ENCODE results near the gene USP9X.
"Not testable (repeated sequence)": the region's sequence is repeated elsewhere in the genome, so short reads cannot be mapped to it uniquely, and the experiment has no call there.

The USP9X gene

DNA sequence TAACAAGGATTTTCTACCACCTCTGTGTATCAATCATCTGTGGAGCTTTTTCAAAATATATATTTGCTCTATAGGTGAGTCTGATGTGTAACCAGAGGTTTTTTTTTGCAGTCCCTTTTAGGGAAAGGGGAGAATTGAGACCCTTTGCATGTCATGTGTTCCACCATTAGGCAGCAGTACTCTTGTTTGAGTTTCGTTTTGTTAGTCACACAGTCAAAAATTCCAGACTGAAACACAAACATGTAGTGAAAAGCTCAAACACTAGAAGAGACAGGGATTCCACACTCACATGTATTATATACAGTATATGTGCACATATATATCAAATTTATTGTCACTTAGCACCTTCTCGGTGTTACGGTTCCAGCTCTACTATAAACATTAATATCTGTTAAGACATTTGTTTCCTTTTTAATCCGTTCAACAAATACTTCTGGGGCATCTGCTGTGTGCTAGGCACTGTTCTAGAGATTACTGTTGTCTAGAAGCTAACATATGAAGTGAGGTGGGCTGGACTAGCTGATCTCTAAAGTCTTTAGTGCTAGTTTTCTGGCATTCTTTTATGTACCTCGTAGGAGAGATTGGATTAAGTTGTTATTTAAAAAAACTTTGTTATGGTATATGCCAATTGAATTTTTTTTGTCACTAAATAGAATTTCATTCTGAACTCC, 5.5 kb downstream of the USP9X start:
- H3K9ac ChIP-seq (ENCODE audit: low read depth, low read length) = peak overlapping the region; percentile 48; the same call in 1 of the 2 replicates

DNA sequence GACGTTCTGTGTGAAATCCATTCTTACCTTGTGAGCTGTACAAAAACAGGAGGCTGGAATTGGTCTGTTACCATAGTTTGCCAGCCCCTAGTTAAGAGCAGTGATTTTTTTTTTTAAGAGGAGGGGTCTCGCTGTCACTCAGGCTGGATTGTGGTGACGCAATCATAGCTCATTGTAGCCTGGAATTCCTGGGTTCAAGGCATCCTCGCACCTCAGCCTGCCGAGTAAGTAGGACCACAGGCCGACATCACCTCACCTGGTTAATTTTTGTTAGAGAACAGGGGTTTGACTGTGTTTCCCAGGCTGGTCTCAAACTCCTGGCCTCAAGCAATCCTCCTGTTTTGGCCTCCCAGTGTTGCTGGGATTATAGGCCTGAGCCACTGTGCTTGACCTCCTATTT, 7.5 kb downstream of the USP9X start:
- Histone ChIP-seq H3K9me3 (ENCODE audit: insufficient read depth, low read depth, low read length) (no peaks in the 10 kb centered on the region), H3K4me1 (ENCODE audit: insufficient read depth, low read length) (peaks cover 23% of the 10 kb centered on the region), H3K9ac (ENCODE audit: low read depth, low read length) (no peak overlapping the region), H3K27ac (ENCODE audit: low read length) (no peak overlapping the region), H3K36me3 (ENCODE audit: insufficient read depth, low read depth, low read length) (peaks cover 56% of the 10 kb centered on the region), H3K4me3 (ENCODE audit: low read length) (peak overlapping the region; percentile 97), H3K27me3 (ENCODE audit: insufficient read depth, low read length) (no peaks in the 10 kb centered on the region)

More for the DNA sequence above, 5.5 kb downstream of the USP9X start:
- H3K36me3 ChIP-seq (ENCODE audit: insufficient read depth, low read depth, low read length) = peaks cover 61% of the 10 kb centered on the region
- H3K27me3 ChIP-seq (ENCODE audit: insufficient read depth, low read length) = no peaks in the 10 kb centered on the region
- H3K27ac ChIP-seq (ENCODE audit: low read length) = no peak overlapping the region
- peaks cover 22% of the 10 kb centered on the region for H3K4me1 ChIP-seq (ENCODE audit: insufficient read depth, low read length)
- H3K9me3 ChIP-seq (ENCODE audit: insufficient read depth, low read depth, low read length) = no peaks in the 10 kb centered on the region
- peak overlapping the region; percentile 97 for H3K4me3 ChIP-seq (ENCODE audit: low read length)

GRCh38 chrX:41095174-41095573, 9.9 kb downstream of the USP9X start:
- no peak overlapping the region for H3K27ac ChIP-seq (ENCODE audit: low read length)
- no peaks in the 10 kb centered on the region for H3K9me3 ChIP-seq (ENCODE audit: insufficient read depth, low read depth, low read length)
- H3K27me3 ChIP-seq (ENCODE audit: insufficient read depth, low read length) = no peaks in the 10 kb centered on the region
- no peak overlapping the region for H3K9ac ChIP-seq (ENCODE audit: low read depth, low read length)
- H3K4me1 ChIP-seq (ENCODE audit: insufficient read depth, low read length) = peaks cover 23% of the 10 kb centered on the region
- peaks cover 38% of the 10 kb centered on the region for H3K36me3 ChIP-seq (ENCODE audit: insufficient read depth, low read depth, low read length)
- H3K4me3 ChIP-seq (ENCODE audit: low read length) = peak overlapping the region; percentile 8; the same call in 1 of the 2 replicates

DNA sequence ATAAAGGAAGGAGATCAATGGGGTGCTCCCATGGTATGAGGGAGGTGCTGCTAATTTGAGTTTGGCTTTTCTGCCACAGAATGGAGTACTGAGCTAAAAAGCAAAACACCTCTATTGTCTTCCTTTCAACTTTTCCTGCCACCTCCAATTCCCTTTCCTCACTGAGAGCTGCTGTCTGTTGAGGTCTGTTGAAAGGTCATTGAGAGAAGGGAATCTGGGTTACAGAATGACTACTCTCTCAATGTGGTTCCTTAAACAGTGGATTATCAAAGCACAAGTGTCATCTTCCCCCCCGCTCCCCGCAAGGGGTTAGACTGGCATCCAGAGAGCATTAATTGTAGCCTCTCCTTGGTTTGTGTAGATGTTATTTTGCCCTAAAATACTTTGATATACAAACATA, 10.7 kb downstream of the USP9X start:
- Histone ChIP-seq H3K27ac (ENCODE audit: low read length) (no peak overlapping the region), H3K4me3 (ENCODE audit: low read length) (peak overlapping the region; percentile 33; the same call in 1 of the 2 replicates), H3K4me1 (ENCODE audit: insufficient read depth, low read length) (peaks cover 16% of the 10 kb centered on the region), H3K36me3 (ENCODE audit: insufficient read depth, low read depth, low read length) (peaks cover 31% of the 10 kb centered on the region), H3K9ac (ENCODE audit: low read depth, low read length) (no peak overlapping the region), H3K27me3 (ENCODE audit: insufficient read depth, low read length) (no peaks in the 10 kb centered on the region), H3K9me3 (ENCODE audit: insufficient read depth, low read depth, low read length) (no peaks in the 10 kb centered on the region)

DNA sequence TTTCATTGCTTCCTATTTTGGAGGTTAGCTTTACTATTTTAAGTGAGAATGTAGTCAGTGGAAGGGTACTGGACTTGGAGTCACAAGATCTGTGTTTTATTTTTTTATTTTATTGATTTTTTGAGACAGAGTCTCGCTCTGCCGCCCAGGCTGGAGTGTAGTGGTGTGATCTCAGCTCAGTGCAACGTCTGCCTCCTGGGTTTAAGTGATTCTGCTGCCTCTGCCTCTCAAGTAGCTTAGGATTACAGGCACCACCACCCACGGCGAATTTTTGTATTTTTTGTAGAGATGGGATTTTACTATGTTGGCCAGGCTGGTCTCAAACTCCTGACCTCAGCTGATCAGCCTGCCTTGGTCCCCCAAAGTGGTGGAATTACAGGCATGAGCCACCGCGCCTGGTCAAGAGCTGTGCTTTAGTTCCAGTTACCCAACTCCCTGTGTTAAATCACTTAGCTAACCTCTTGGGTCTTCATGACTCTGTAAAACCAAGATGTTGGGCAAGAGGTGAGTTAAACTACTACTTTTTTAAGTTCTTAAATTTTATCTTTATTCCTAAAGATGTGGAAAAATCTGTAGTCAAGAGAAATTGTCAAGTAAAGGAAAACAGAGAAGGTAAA, 11.2 kb downstream of the USP9X start:
- H3K27me3 ChIP-seq (ENCODE audit: insufficient read depth, low read length) = no peaks in the 10 kb centered on the region
- H3K27ac ChIP-seq (ENCODE audit: low read length) = no peak overlapping the region
- peaks cover 12% of the 10 kb centered on the region for H3K4me1 ChIP-seq (ENCODE audit: insufficient read depth, low read length)
- H3K9ac ChIP-seq (ENCODE audit: low read depth, low read length) = no peak overlapping the region
- peak overlapping the region; percentile 33; the same call in 1 of the 2 replicates for H3K4me3 ChIP-seq (ENCODE audit: low read length)
- H3K36me3 ChIP-seq (ENCODE audit: insufficient read depth, low read depth, low read length) = peaks cover 26% of the 10 kb centered on the region
- no peaks in the 10 kb centered on the region for H3K9me3 ChIP-seq (ENCODE audit: insufficient read depth, low read depth, low read length)

DNA sequence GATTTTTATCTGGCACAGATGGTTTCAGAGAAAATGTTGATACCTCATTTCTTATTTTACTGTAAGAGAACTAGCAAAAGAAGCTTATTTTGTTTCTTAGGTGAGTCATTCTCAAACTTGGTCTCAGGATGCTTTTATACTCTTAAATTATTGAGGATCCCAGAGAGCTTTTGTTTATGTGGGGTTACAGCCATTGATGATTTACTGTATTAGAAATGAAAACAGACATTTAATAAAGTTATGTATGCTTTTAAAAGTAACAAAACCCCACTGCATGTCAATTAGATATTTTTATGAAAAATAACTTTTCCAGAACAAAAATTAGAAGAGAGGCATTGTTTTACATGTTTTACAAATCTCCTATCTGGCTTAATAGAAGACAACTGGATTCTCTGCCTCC, 12.1 kb downstream of the USP9X start:
- Histone ChIP-seq H3K27me3 (ENCODE audit: insufficient read depth, low read length) (no peaks in the 10 kb centered on the region), H3K9ac (ENCODE audit: low read depth, low read length) (no peak overlapping the region), H3K36me3 (ENCODE audit: insufficient read depth, low read depth, low read length) (peaks cover 17% of the 10 kb centered on the region), H3K4me3 (ENCODE audit: low read length) (no peak overlapping the region), H3K4me1 (ENCODE audit: insufficient read depth, low read length) (peaks cover 12% of the 10 kb centered on the region), H3K27ac (ENCODE audit: low read length) (no peak overlapping the region), H3K9me3 (ENCODE audit: insufficient read depth, low read depth, low read length) (no peaks in the 10 kb centered on the region)

DNA sequence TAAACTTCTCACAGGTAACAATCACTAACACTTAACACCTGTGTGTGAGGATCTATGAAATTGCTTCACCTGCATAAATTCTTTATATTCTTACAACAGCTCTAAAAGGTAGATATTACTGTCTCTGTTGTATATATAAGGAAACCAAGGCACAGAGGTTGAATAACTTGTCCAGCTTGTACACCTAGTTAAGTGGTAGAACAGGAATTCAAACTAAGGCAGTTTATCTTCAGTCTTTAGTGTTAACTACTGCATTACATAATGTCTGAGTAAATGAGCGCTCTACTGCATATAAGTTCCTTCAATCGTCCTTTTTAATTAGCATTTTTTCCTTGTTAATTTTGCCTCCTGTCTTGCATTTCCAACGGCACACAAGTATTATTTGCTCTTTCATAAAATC, 15.0 kb downstream of the USP9X start:
- H3K4me1 ChIP-seq (ENCODE audit: insufficient read depth, low read length) = peaks cover 9% of the 10 kb centered on the region

DNA sequence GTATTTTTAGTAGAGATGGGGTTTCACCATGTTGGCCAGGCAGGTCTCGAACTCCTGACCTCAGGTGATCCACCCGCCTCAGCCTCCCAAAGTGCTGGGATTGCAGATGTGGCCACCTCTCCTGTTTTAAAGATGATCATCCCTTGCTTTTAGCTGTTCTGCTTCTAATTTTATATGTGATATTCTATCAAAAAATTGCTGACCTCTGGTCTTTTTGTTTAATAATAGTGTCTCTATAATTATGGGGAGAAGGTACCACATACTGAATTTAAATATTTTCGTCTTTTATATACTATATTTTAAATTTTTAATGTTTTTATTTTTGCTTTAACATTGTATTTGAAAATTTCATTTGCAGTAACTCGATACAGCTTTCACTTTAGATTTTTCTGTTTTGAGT, 15.6 kb downstream of the USP9X start:
- Histone ChIP-seq H3K27ac (ENCODE audit: low read length) (no peak overlapping the region), H3K4me1 (ENCODE audit: insufficient read depth, low read length) (peaks cover 7% of the 10 kb centered on the region; the same call in 1 of the 2 replicates), H3K36me3 (ENCODE audit: insufficient read depth, low read depth, low read length) (peaks cover 4% of the 10 kb centered on the region; the same call in 1 of the 2 replicates), H3K4me3 (ENCODE audit: low read length) (no peak overlapping the region), H3K9ac (ENCODE audit: low read depth, low read length) (no peak overlapping the region), H3K27me3 (ENCODE audit: insufficient read depth, low read length) (no peaks in the 10 kb centered on the region), H3K9me3 (ENCODE audit: insufficient read depth, low read depth, low read length) (no peaks in the 10 kb centered on the region)

More for the DNA sequence above, 15.0 kb downstream of the USP9X start:
- peaks cover 4% of the 10 kb centered on the region; the same call in 1 of the 2 replicates for H3K36me3 ChIP-seq (ENCODE audit: insufficient read depth, low read depth, low read length)
- no peak overlapping the region for H3K27ac ChIP-seq (ENCODE audit: low read length)
- H3K27me3 ChIP-seq (ENCODE audit: insufficient read depth, low read length) = no peaks in the 10 kb centered on the region
- no peak overlapping the region for H3K4me3 ChIP-seq (ENCODE audit: low read length)
- no peak overlapping the region for H3K9ac ChIP-seq (ENCODE audit: low read depth, low read length)
- no peaks in the 10 kb centered on the region for H3K9me3 ChIP-seq (ENCODE audit: insufficient read depth, low read depth, low read length)

- Histone ChIP-seq H3K4me3 (ENCODE audit: low read length) (peak overlapping the region; percentile 18; the same call in 1 of the 2 replicates), H3K27me3 (ENCODE audit: insufficient read depth, low read length) (no peaks in the 10 kb centered on the region), H3K36me3 (ENCODE audit: insufficient read depth, low read depth, low read length) (peaks cover 2% of the 10 kb centered on the region; the same call in 1 of the 2 replicates), H3K4me1 (ENCODE audit: insufficient read depth, low read length) (peaks cover 33% of the 10 kb centered on the region; the same call in 1 of the 2 replicates), H3K9me3 (ENCODE audit: insufficient read depth, low read depth, low read length) (no peaks in the 10 kb centered on the region), H3K27ac (ENCODE audit: low read length) (no peak overlapping the region), H3K9ac (ENCODE audit: low read depth, low read length) (no peak overlapping the region)
These were observed 19.8 kb downstream of the USP9X start for GRCh38 chrX:41105005-41105404.

GRCh38 chrX:41106257-41106656, 21.0 kb downstream of the USP9X start:
- peaks cover 43% of the 10 kb centered on the region; the same call in 1 of the 2 replicates for H3K4me1 ChIP-seq (ENCODE audit: insufficient read depth, low read length)
- not testable (repeated sequence) for H3K4me3 ChIP-seq (ENCODE audit: low read length); H3K27me3 ChIP-seq (ENCODE audit: insufficient read depth, low read length); H3K36me3 ChIP-seq (ENCODE audit: insufficient read depth, low read depth, low read length); H3K27ac ChIP-seq (ENCODE audit: low read length); H3K9me3 ChIP-seq (ENCODE audit: insufficient read depth, low read depth, low read length); H3K9ac ChIP-seq (ENCODE audit: low read depth, low read length)

- H3K9ac ChIP-seq (ENCODE audit: low read depth, low read length) = no peak overlapping the region; the same call in 1 of the 2 replicates
- H3K9me3 ChIP-seq (ENCODE audit: insufficient read depth, low read depth, low read length) = no peaks in the 10 kb centered on the region
- H3K27ac ChIP-seq (ENCODE audit: low read length) = no peak overlapping the region
- no peaks in the 10 kb centered on the region for H3K27me3 ChIP-seq (ENCODE audit: insufficient read depth, low read length)
- H3K36me3 ChIP-seq (ENCODE audit: insufficient read depth, low read depth, low read length) = no peaks in the 10 kb centered on the region; the same call in 1 of the 2 replicates
- H3K4me3 ChIP-seq (ENCODE audit: low read length) = peak overlapping the region; percentile 51
- peaks cover 48% of the 10 kb centered on the region for H3K4me1 ChIP-seq (ENCODE audit: insufficient read depth, low read length)
These were observed 22.8 kb downstream of the USP9X start for GRCh38 chrX:41108007-41108406.
